Effector memory CD4-positive, alpha-beta T cell (primary cell): Measurements from ENCODE around the gene SECISBP2L.
"Not testable (repeated sequence)": the region's sequence is repeated elsewhere in the genome, so short reads cannot be mapped to it uniquely, and the experiment has no call there.

ENCODE experiments used
- DNase-seq, 3 donors: peaks; one replicate each; pipeline ENCODE4 v3.0.0-alpha.2; 2020
- H3K27ac ChIP-seq: 2 replicates; pipeline ENCODE4 v1.7.0; 2013; ENCODE audit warnings: mild to moderate bottlenecking, low read length, moderate library complexity; ENCODE audit not compliant: insufficient read depth, poor library complexity, severe bottlenecking
- H3K27me3 ChIP-seq: replicated peaks from 2 replicates; pipeline ENCODE4 v1.7.0; 2013; ENCODE audit warnings: mild to moderate bottlenecking, low read length; ENCODE audit not compliant: insufficient read depth, control insufficient read depth, poor library complexity, severe bottlenecking
- H3K36me3 ChIP-seq: 2 replicates; pipeline ENCODE4 v1.7.0; 2013; ENCODE audit warnings: mild to moderate bottlenecking, low read length, moderate library complexity; ENCODE audit not compliant: control insufficient read depth, insufficient read depth
- H3K4me1 ChIP-seq: 2 replicates; pipeline ENCODE4 v1.7.0; 2013; ENCODE audit warnings: low read length, mild to moderate bottlenecking; ENCODE audit not compliant: control insufficient read depth, insufficient read depth, poor library complexity, severe bottlenecking
- H3K4me3 ChIP-seq: 2 replicates; pipeline ENCODE4 v1.7.0; 2013; ENCODE audit warnings: low read length, low read depth, mild to moderate bottlenecking; ENCODE audit not compliant: insufficient read depth, poor library complexity, severe bottlenecking
- H3K9me3 ChIP-seq: 2 replicates; pipeline ENCODE4 v1.7.0; 2013; ENCODE audit warnings: mild to moderate bottlenecking, low read length, moderate library complexity; ENCODE audit not compliant: control insufficient read depth

The SECISBP2L gene

DNA sequence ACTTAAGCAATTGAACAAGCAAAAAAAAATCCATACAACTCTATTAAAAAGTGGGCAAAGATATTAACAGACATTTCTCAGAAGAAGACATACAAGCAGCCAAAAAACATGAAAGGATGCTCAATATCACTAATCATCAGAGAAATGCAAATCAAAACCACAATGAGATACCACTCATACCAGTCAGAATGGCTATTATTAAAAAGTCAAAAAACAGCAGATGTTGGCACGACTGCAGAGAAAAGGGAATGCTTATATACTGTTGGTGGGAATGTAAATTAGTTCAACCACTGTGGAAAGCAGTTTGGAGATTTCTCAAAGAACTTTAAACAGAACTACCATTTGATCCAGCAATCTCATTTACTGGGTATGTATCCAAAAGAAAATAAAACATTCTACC is 75.3 kb downstream of the SECISBP2L start:
- not testable (repeated sequence) for H3K36me3 ChIP-seq, H3K4me3 ChIP-seq, H3K27me3 ChIP-seq, H3K4me1 ChIP-seq, H3K9me3 ChIP-seq, H3K27ac ChIP-seq, DNase-seq

DNA sequence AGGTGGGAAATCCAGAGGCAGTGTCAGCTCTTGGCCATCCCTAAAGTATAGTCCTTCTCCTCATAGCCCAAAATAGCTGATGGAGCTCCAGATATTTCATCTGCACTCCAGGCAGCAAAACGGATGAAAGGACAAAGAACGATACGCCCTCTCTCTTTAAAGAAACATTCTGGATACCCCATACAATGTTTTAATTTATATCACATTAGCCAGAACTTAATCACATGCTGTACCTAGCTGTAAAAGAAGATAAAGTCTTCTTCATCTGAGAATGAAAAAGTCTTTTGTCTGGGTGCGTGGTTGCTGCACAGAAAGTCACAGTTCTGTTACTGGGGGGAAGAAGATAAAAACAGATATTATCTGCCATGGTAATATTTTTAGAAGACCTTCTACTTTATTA is 78.2 kb downstream of the SECISBP2L start:
- Histone ChIP-seq H3K27me3 (peaks cover 12% of the 10 kb centered on the region), H3K4me1 (peaks cover 5% of the 10 kb centered on the region), H3K4me3 (no peak overlapping the region), H3K27ac (no peak overlapping the region), H3K9me3 (no peaks in the 10 kb centered on the region), H3K36me3 (no peaks in the 10 kb centered on the region)
- no peak for DNase-seq

GRCh38 chr15:48967336-48967735 is 78.9 kb downstream of the SECISBP2L start:
- Histone ChIP-seq H3K36me3 (no peaks in the 10 kb centered on the region), H3K27me3 (peaks cover 18% of the 10 kb centered on the region), H3K4me1 (peaks cover 10% of the 10 kb centered on the region), H3K4me3 (no peak overlapping the region), H3K9me3 (no peaks in the 10 kb centered on the region), H3K27ac (no peak overlapping the region)
- no peak for DNase-seq

- Histone ChIP-seq H3K4me1 (peaks cover 10% of the 10 kb centered on the region), H3K27me3 (peaks cover 19% of the 10 kb centered on the region), H3K9me3 (no peaks in the 10 kb centered on the region), H3K36me3 (no peaks in the 10 kb centered on the region), H3K27ac (no peak overlapping the region), H3K4me3 (no peak overlapping the region)
- no peak for DNase-seq
Measured at GRCh38 chr15:48966595-48967301, 79.5 kb downstream of the SECISBP2L start.

DNA sequence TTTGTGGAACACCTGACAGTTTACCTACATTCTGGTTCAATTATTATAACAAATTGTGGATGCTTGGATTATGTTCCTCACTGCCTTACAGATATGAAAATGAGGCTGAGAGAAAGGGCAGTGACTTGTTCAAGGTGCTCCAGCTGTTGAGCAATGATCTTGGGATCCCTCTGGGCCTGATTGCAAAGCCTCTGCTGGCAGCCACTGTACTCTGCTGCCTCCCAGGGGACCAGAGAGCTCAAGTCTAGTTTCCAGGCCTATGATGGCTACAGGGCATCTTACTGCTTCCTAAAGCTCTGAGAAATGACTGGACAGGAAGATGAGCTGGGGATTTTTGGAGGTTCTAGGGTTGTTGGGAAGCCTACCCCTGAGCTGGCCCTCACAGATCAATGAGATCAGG is 80.3 kb downstream of the SECISBP2L start:
- H3K27ac ChIP-seq: no peak overlapping the region
- H3K9me3 ChIP-seq: no peaks in the 10 kb centered on the region
- no peak overlapping the region for H3K4me3 ChIP-seq
- H3K36me3 ChIP-seq: no peaks in the 10 kb centered on the region
- peaks cover 19% of the 10 kb centered on the region for H3K27me3 ChIP-seq
- no peak for DNase-seq
- peaks cover 10% of the 10 kb centered on the region for H3K4me1 ChIP-seq

DNA sequence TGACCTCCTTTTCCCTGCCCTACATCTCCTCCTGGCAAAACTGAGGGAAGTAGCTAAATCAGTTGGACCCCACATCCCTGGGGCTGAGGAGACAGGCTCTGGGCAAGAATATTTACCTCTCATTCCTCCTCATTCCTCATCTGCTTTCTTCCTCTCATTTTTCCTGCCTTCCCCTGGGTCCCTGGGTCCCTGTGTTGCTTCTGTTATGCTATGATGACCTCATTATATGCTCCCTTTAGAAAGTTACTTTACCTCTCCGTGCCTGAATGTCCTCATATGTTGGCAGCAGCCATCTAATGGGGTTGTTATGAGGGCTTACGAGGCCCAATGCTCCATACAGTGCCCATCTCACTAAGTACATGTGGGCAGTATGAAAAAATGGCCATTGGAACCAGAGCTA is 81.3 kb downstream of the SECISBP2L start:
- Histone ChIP-seq H3K36me3 (no peaks in the 10 kb centered on the region), H3K27ac (no peak overlapping the region), H3K4me1 (peaks cover 10% of the 10 kb centered on the region), H3K27me3 (peaks cover 19% of the 10 kb centered on the region), H3K4me3 (no peak overlapping the region), H3K9me3 (no peaks in the 10 kb centered on the region)
- no peak for DNase-seq

- H3K9me3 ChIP-seq: no peaks in the 10 kb centered on the region
- no peaks in the 10 kb centered on the region for H3K36me3 ChIP-seq
- H3K27me3 ChIP-seq: peaks cover 19% of the 10 kb centered on the region
- H3K4me1 ChIP-seq: peaks cover 10% of the 10 kb centered on the region
- peak within 1 kb of the TSS; percentile 59 for H3K4me3 ChIP-seq
- no peak for DNase-seq
- H3K27ac ChIP-seq: no peak within 1 kb of the TSS
Measured at GRCh38 chr15:48963524-48964113, 82.6 kb downstream of the SECISBP2L start, which contains the start of gene SHC4. Gene SHC4 (minus strand): TSS chr15:48963919. CDS start chr15:48963015, 904 bp downstream.

- Histone ChIP-seq H3K36me3 (no peaks in the 10 kb centered on the region), H3K4me3 (peak overlapping the region; percentile 59), H3K9me3 (no peaks in the 10 kb centered on the region), H3K27me3 (peaks cover 19% of the 10 kb centered on the region), H3K4me1 (peaks cover 10% of the 10 kb centered on the region), H3K27ac (no peak overlapping the region)
- no peak for DNase-seq
Measured at GRCh38 chr15:48962662-48963523, 83.4 kb downstream of the SECISBP2L start.

DNA sequence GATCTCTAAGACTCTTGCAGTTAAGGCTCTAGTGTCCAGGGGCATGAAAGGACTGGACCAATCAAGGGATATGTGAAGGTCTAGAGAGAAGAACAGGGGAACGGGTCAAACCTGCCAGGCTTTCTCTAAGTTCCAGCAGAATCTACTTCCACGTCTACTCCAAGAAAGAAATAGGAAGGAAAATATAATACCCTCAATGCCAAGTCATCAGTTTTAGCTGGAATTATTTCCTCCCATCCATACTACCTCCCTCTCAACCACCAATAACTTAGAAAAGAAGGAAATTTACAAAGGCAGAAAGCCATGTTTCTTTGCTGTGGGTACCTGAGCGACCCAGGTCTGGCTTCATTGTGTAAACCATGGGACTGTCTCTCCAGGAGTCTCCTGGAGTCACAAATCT is 90.3 kb downstream of the SECISBP2L start:
- H3K27ac ChIP-seq: no peak overlapping the region
- no peaks in the 10 kb centered on the region for H3K27me3 ChIP-seq
- H3K4me1 ChIP-seq: no peaks in the 10 kb centered on the region
- no peak for DNase-seq
- H3K4me3 ChIP-seq: no peak overlapping the region
- H3K36me3 ChIP-seq: no peaks in the 10 kb centered on the region
- H3K9me3 ChIP-seq: no peaks in the 10 kb centered on the region

DNA sequence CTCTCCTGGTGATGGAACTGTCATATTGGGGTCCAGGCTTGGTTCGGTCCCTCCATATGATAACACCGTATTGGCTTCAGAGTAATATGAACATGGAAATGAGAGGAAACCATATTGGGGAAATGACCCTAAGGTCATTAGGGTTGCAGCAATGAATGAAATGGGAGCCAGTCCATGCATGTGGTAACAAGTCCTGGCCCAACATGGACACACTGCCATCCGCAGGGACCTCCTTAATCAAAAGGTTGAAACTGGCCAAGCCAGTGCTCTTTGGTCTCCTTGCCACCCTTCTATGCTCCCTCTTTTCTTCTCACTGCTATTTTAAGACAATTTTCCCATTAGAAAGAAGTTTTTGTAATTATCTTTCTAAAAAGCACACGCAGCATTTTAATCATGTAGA is 90.9 kb downstream of the SECISBP2L start:
- H3K9me3 ChIP-seq: no peaks in the 10 kb centered on the region
- no peak overlapping the region for H3K4me3 ChIP-seq
- DNase-seq: no peak
- H3K27ac ChIP-seq: no peak overlapping the region
- no peaks in the 10 kb centered on the region for H3K4me1 ChIP-seq
- H3K27me3 ChIP-seq: no peaks in the 10 kb centered on the region
- no peaks in the 10 kb centered on the region for H3K36me3 ChIP-seq
